KOPT-K1 (cell line): ENCODE measurements around the gene LIN7C.
"Not testable (repeated sequence)": the region's sequence is repeated elsewhere in the genome, so short reads cannot be mapped to it uniquely, and the experiment has no call there.

Experiments used
- H3K27ac ChIP-seq: fragments of 200-600 bp; sonication (generic); 2 replicates; pipeline ENCODE4 v1.5.1; 2016; ENCODE audit warnings: antibody characterized with exemption, mild to moderate bottlenecking, low read depth, low read length; ENCODE audit not compliant: poor library complexity, severe bottlenecking
- H3K36me3 ChIP-seq: fragments of 200-600 bp; sonication (generic); 2 replicates; pipeline ENCODE4 v1.5.1; 2017; ENCODE audit warnings: antibody characterized with exemption, mild to moderate bottlenecking, low read length, moderate library complexity; ENCODE audit not compliant: insufficient read depth
- H3K9me3 ChIP-seq: fragments of 200-600 bp; sonication (generic); 2 replicates; pipeline ENCODE4 v1.5.1; 2017; ENCODE audit warnings: antibody characterized with exemption, low read length, mild to moderate bottlenecking; ENCODE audit not compliant: insufficient read depth, poor library complexity, severe bottlenecking

Gene LIN7C

GRCh38 chr11:27452147-27452546 lies 54.4 kb downstream of the LIN7C start:
- no peak overlapping the region for H3K27ac ChIP-seq
- no peaks in the 10 kb centered on the region for H3K36me3 ChIP-seq
- H3K9me3 ChIP-seq: no peaks in the 10 kb centered on the region

- no peaks in the 10 kb centered on the region for H3K9me3 ChIP-seq
- H3K27ac ChIP-seq: no peak overlapping the region
These were observed 55.2 kb downstream of the LIN7C start for GRCh38 chr11:27451244-27451965.

GRCh38 chr11:27448184-27448540 lies 58.4 kb downstream of the LIN7C start:
- not testable (repeated sequence) for H3K9me3 ChIP-seq, H3K27ac ChIP-seq, H3K36me3 ChIP-seq

More at GRCh38 chr11:27451244-27451965, 55.2 kb downstream of the LIN7C start:
- H3K36me3 ChIP-seq: no peaks in the 10 kb centered on the region

- no peaks in the 10 kb centered on the region for H3K36me3 ChIP-seq
- no peak overlapping the region for H3K27ac ChIP-seq
- no peaks in the 10 kb centered on the region for H3K9me3 ChIP-seq
These were observed 59.0 kb downstream of the LIN7C start for GRCh38 chr11:27447288-27448183.

GRCh38 chr11:27445625-27446024 lies 60.9 kb downstream of the LIN7C start:
- Histone ChIP-seq H3K36me3 (no peaks in the 10 kb centered on the region), H3K27ac (no peak overlapping the region), H3K9me3 (no peaks in the 10 kb centered on the region)

- H3K36me3 ChIP-seq: no peaks in the 10 kb centered on the region
- no peak overlapping the region for H3K27ac ChIP-seq
- H3K9me3 ChIP-seq: no peaks in the 10 kb centered on the region
These were observed 61.8 kb downstream of the LIN7C start for GRCh38 chr11:27444801-27445215.
